Measurements from ENCODE around the gene VPS8. TPM values are rescaled to one million over a fixed set of nuclear protein-coding genes. Genes with fewer than 3 reads are reported as not detected.

The VPS8 gene
- total RNA-seq, 1 experiment from 2014 or later = 37.6 TPM

GRCh38 chr3:184907681-184908649 is 96.0 kb downstream of the VPS8 start:
- Histone ChIP-seq H3K9me3 (ENCODE audit: control insufficient read depth in 1 of 2, insufficient read depth in 1 of 2, low read depth in 1 of 2, low read length in 2 of 2) (no peaks in the 10 kb centered on the region), H2AFZ (ENCODE audit: low read depth, low read length, poor library complexity, severe bottlenecking) (no peak overlapping the region), H3K4me1 (ENCODE audit: control insufficient read depth in 1 of 2, insufficient read depth in 2 of 2, low read length in 2 of 2) (no peaks in the 10 kb centered on the region), H3K27me3 (ENCODE audit: insufficient read depth, low read length) (no peaks in the 10 kb centered on the region), H4K20me1 (ENCODE audit: insufficient read depth) (no peaks in the 10 kb centered on the region), H3K79me2 (ENCODE audit: insufficient read depth, low read length) (no peaks in the 10 kb centered on the region), H3K4me2 (ENCODE audit: low read length) (no peak overlapping the region), H3K9me2 (ENCODE audit: insufficient read depth) (no peaks in the 10 kb centered on the region), H3K36me3 (ENCODE audit: control insufficient read depth in 1 of 2, insufficient read depth in 2 of 2, low read length in 2 of 2) (no peaks in the 10 kb centered on the region), H3K27ac (ENCODE audit: low read depth, low read length) (no peak overlapping the region), H3K4me3 (replicated peaks in 1 of 2; ENCODE audit: low read depth in 1 of 2, low read length in 2 of 2) (no peak overlapping the region), H3K9ac (ENCODE audit: low read length) (no peak overlapping the region)
- RAD21 ChIA-PET (ENCODE audit: low non-redundant PET in 1 of 2, low total read pairs in 2 of 2, uncharacterized antibody in 2 of 2, unreplicated experiment in 2 of 2) = no interaction called here
- intact Hi-C loops (cut with micrococcal nuclease) = no loop called here
- no TSS peak for BruUV-seq (replicated peaks)
- no peak for ATAC-seq
- POLR2A ChIA-PET = no interaction called here
- no peak for TF ChIP-seq ZBTB33 (IDR thresholded peaks at IDR 0.05; ENCODE audit: extremely low read depth, insufficient replicate concordance, low read length)
- no peak for TF ChIP-seq CBX3 (IDR thresholded peaks at IDR 0.05; ENCODE audit: low read depth)
- TF ChIP-seq RAD21 (IDR thresholded peaks at IDR 0.05; ENCODE audit: low read depth) = no peak
- TF ChIP-seq SRF (IDR thresholded peaks at IDR 0.05; ENCODE audit: low read depth) = no peak
- TF ChIP-seq ELF1 (IDR thresholded peaks at IDR 0.05; ENCODE audit: borderline replicate concordance, low read depth) = no peak
- TF ChIP-seq SP1 (IDR thresholded peaks at IDR 0.05; ENCODE audit: low read depth) = no peak
- CTCF ChIA-PET = no interaction called here
- DNase-seq (ENCODE audit: low read depth, low spot score) = no peak

- POLR2A ChIA-PET = no interaction called here
- TF ChIP-seq REST (IDR thresholded peaks at IDR 0.05; ENCODE audit: low read depth) = no peak
- TF ChIP-seq SP1 (IDR thresholded peaks at IDR 0.05; ENCODE audit: low read depth) = no peak
- no peak for TF ChIP-seq ZNF274 (IDR thresholded peaks at IDR 0.05; ENCODE audit: low read depth, low read length)
- no peak for TF ChIP-seq ZBTB33 (IDR thresholded peaks at IDR 0.05; ENCODE audit: extremely low read depth, insufficient replicate concordance, low read length)
- no peak for TF ChIP-seq SIN3A (IDR thresholded peaks at IDR 0.05; ENCODE audit: low read depth)
- TF ChIP-seq YY1 (IDR thresholded peaks at IDR 0.05; ENCODE audit: extremely low read depth, insufficient replicate concordance, low read depth, low read length) = no peak
These were observed 96.9 kb downstream of the VPS8 start for GRCh38 chr3:184908859-184909258.

More at GRCh38 chr3:184908859-184909258, 96.9 kb downstream of the VPS8 start:
- no peaks in the 10 kb centered on the region for H3K79me2 ChIP-seq (ENCODE audit: insufficient read depth, low read length)
- no peak overlapping the region for H3K4me3 ChIP-seq (replicated peaks in 1 of 2; ENCODE audit: low read depth in 1 of 2, low read length in 2 of 2)
- no peak overlapping the region for H3K4me2 ChIP-seq (ENCODE audit: low read length)
- BruUV-seq (replicated peaks) = no TSS peak
- H3K9me3 ChIP-seq (ENCODE audit: control insufficient read depth in 1 of 2, insufficient read depth in 1 of 2, low read depth in 1 of 2, low read length in 2 of 2) = no peaks in the 10 kb centered on the region
- no peaks in the 10 kb centered on the region for H3K4me1 ChIP-seq (ENCODE audit: control insufficient read depth in 1 of 2, insufficient read depth in 2 of 2, low read length in 2 of 2)
- no peak overlapping the region for H2AFZ ChIP-seq (ENCODE audit: low read depth, low read length, poor library complexity, severe bottlenecking)
- no peak for DNase-seq (ENCODE audit: low read depth, low spot score)
- ChIA-PET RAD21 (ENCODE audit: low non-redundant PET in 1 of 2, low total read pairs in 2 of 2, uncharacterized antibody in 2 of 2, unreplicated experiment in 2 of 2) (no interaction called here), CTCF (no interaction called here)
- intact Hi-C loops (cut with micrococcal nuclease) = no loop called here
- no peaks in the 10 kb centered on the region for H3K27me3 ChIP-seq (ENCODE audit: insufficient read depth, low read length)
- no peaks in the 10 kb centered on the region for H3K36me3 ChIP-seq (ENCODE audit: control insufficient read depth in 1 of 2, insufficient read depth in 2 of 2, low read length in 2 of 2)
- H4K20me1 ChIP-seq (ENCODE audit: insufficient read depth) = no peaks in the 10 kb centered on the region
- H3K9ac ChIP-seq (ENCODE audit: low read length) = no peak overlapping the region
- H3K9me2 ChIP-seq (ENCODE audit: insufficient read depth) = no peaks in the 10 kb centered on the region
- no peak overlapping the region for H3K27ac ChIP-seq (ENCODE audit: low read depth, low read length)
- no peak for ATAC-seq

All from HCT116 (cell line).